Vagina (tissue), 2 donors: Measurements from ENCODE around the gene F2RL1.
"Not testable (repeated sequence)": the region's sequence is repeated elsewhere in the genome, so short reads cannot be mapped to it uniquely, and the experiment has no call there.

Source experiments
- CTCF ChIP-seq, 3 experiments: fragments of 450-650 bp in 2 of 3; fragments of 200-600 bp in 1 of 3; sonication (generic) in 1 of 3; IDR thresholded peaks; one replicate each; pipeline ENCODE4 v1.5.1; 2017 to 2019; ENCODE audit warnings: antibody characterized with exemption in 3 of 3, mild to moderate bottlenecking in 2 of 3, moderate library complexity in 2 of 3
- POLR2A ChIP-seq, 2 donors: fragments of 450-650 bp; IDR thresholded peaks; one replicate each; pipeline ENCODE4 v1.6.1; 2017; ENCODE audit warnings: antibody characterized with exemption in 2 of 2, mild to moderate bottlenecking in 2 of 2, moderate library complexity in 2 of 2

GRCh38 chr5:76780616-76781015 is 38.2 kb upstream of the F2RL1 start:
- not testable (repeated sequence) for TF ChIP-seq POLR2A, CTCF (IDR thresholded peaks at IDR 0.05)
